ENCODE results near the gene CCDC33.
A peak's percentile ranks its signal among the peaks of the same experiment; 100 is the strongest.

The CCDC33 gene

DNA sequence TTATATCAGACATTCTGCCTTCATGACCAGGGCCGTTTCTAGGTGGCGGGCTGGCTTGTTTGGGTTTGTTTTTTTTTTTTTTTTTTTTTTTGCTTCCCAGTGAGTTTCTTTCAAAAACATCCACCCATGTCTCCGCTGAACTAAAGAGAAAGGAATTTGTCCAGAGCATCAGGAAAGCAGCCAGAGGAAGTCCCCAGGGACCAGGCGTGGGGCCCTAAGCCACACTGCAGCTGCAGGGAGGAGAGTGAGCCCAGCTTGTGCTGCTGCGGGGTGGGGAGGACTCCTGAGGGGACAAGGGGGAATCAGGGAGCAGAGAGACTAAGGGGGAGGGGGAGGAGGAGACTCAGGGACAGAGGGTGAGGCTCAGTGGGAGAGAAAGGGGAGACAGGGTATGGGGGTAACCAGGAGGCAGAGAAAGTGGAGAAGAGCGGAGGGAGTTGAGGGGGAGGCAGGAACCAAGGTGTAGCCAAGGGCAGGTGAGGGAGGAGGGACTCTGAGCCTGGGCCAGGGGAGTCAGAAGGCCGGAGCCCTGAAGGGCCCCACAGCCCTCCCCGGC lies 81.8 kb downstream of the CCDC33 start:
- Histone ChIP-seq H4K8ac (ENCODE audit: low read depth, low read length) (no peak overlapping the region), H3K79me1 (ENCODE audit: low read length) (no peaks in the 10 kb centered on the region), H3K79me2 (ENCODE audit: control insufficient read depth, insufficient read depth, low read length) (no peaks in the 10 kb centered on the region), H3K4me2 (ENCODE audit: low read length) (no peak overlapping the region), H3K36me3 (ENCODE audit: control insufficient read depth, insufficient read depth, low read length) (no peaks in the 10 kb centered on the region), H2BK5ac (ENCODE audit: low read length) (no peak overlapping the region), H2AK5ac (ENCODE audit: low read length) (peak overlapping the region; percentile 65), H3K23ac (ENCODE audit: low read length) (no peak overlapping the region), H3K27ac (ENCODE audit: low read depth, low read length) (no peak overlapping the region), H3K4ac (ENCODE audit: low read depth, low read length) (no peak overlapping the region), H4K5ac (ENCODE audit: low read length) (no peak overlapping the region), H3K9ac (ENCODE audit: low read length) (no peak overlapping the region), H3K4me3 (ENCODE audit: low read length) (no peak overlapping the region), H3K27me3 (ENCODE audit: insufficient read depth, low read length, poor library complexity) (no peaks in the 10 kb centered on the region), H3K18ac (ENCODE audit: low read length) (no peak overlapping the region), H2BK120ac (ENCODE audit: low read depth, low read length) (no peak overlapping the region), H3K4me1 (ENCODE audit: control insufficient read depth, low read depth, low read length) (peaks cover 8% of the 10 kb centered on the region), H3K56ac (ENCODE audit: low read length) (peak overlapping the region; percentile 34), H2BK15ac (replicated peaks; ENCODE audit: low read depth) (no peak overlapping the region)
- DNase-seq = peak; percentile 77
- no CpG with 5 or more reads among the region's 8 CpGs for WGBS (ENCODE audit: extremely low coverage, insufficient coverage, low lambda C conversion rate)

DNA sequence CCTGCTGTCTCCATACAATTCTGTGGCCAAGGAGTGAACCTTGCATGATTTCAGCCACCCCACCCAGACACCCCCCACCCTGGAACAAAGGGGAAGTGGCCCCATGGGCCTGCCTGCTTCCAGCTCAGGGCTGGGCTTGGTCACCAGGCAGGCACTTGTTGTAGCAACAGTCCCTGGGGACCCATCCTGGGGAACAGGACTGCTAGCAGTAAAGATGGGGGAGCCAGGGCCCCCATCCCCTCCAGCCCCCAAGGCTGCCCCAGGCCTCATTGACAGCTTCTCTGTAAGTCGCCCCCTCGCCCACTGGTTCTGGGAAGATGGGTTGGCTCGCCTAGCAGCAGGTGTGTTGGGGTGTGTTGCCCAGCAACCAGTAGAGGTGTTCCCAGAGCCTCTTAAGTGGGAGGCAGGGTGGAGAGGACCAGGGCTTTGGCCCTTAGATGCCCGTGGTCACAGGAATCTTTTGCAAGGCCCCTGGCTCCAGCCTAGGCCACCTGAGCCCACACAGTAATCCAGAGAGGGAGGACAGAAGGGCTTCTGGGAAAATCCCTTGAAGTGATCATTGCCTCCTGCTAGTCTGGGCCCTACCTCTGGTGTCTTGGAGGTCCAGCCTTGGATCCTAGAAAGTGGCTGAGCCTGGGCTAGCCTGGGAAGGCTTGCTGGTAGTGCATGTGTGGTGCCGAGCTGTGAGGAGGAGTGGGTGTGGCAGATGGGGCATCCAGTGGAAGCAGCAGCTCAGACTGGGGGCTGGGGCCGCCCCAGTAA lies 82.4 kb downstream of the CCDC33 start:
- Histone ChIP-seq H4K8ac (ENCODE audit: low read depth, low read length) (no peak overlapping the region), H3K23ac (ENCODE audit: low read length) (no peak overlapping the region), H3K36me3 (ENCODE audit: control insufficient read depth, insufficient read depth, low read length) (no peaks in the 10 kb centered on the region), H3K79me1 (ENCODE audit: low read length) (no peaks in the 10 kb centered on the region), H3K18ac (ENCODE audit: low read length) (no peak overlapping the region), H3K79me2 (ENCODE audit: control insufficient read depth, insufficient read depth, low read length) (no peaks in the 10 kb centered on the region), H3K9ac (ENCODE audit: low read length) (no peak overlapping the region), H3K27me3 (ENCODE audit: insufficient read depth, low read length, poor library complexity) (no peaks in the 10 kb centered on the region), H3K4me1 (ENCODE audit: control insufficient read depth, low read depth, low read length) (peaks cover 8% of the 10 kb centered on the region), H2BK120ac (ENCODE audit: low read depth, low read length) (no peak overlapping the region), H2BK5ac (ENCODE audit: low read length) (no peak overlapping the region), H2BK15ac (replicated peaks; ENCODE audit: low read depth) (no peak overlapping the region), H3K4me3 (ENCODE audit: low read length) (no peak overlapping the region), H3K4ac (ENCODE audit: low read depth, low read length) (no peak overlapping the region), H2AK5ac (ENCODE audit: low read length) (no peak overlapping the region), H4K5ac (ENCODE audit: low read length) (no peak overlapping the region), H3K56ac (ENCODE audit: low read length) (no peak overlapping the region), H3K27ac (ENCODE audit: low read depth, low read length) (no peak overlapping the region), H3K4me2 (ENCODE audit: low read length) (no peak overlapping the region)
- no CpG with 5 or more reads among the region's 6 CpGs for WGBS (ENCODE audit: extremely low coverage, insufficient coverage, low lambda C conversion rate)
- peak; percentile 50 for DNase-seq

GRCh38 chr15:74319138-74319460 lies 83.0 kb downstream of the CCDC33 start:
- Histone ChIP-seq H2BK120ac (ENCODE audit: low read depth, low read length) (no peak overlapping the region), H3K23ac (ENCODE audit: low read length) (no peak overlapping the region), H4K8ac (ENCODE audit: low read depth, low read length) (no peak overlapping the region), H3K4ac (ENCODE audit: low read depth, low read length) (no peak overlapping the region), H3K56ac (ENCODE audit: low read length) (no peak overlapping the region), H3K18ac (ENCODE audit: low read length) (no peak overlapping the region), H4K5ac (ENCODE audit: low read length) (no peak overlapping the region), H3K36me3 (ENCODE audit: control insufficient read depth, insufficient read depth, low read length) (no peaks in the 10 kb centered on the region), H2BK15ac (replicated peaks; ENCODE audit: low read depth) (no peak overlapping the region), H3K4me3 (ENCODE audit: low read length) (no peak overlapping the region), H2AK5ac (ENCODE audit: low read length) (no peak overlapping the region), H3K4me2 (ENCODE audit: low read length) (no peak overlapping the region), H3K9ac (ENCODE audit: low read length) (no peak overlapping the region), H3K79me2 (ENCODE audit: control insufficient read depth, insufficient read depth, low read length) (no peaks in the 10 kb centered on the region), H2BK5ac (ENCODE audit: low read length) (no peak overlapping the region), H3K4me1 (ENCODE audit: control insufficient read depth, low read depth, low read length) (peaks cover 8% of the 10 kb centered on the region), H3K27ac (ENCODE audit: low read depth, low read length) (no peak overlapping the region), H3K79me1 (ENCODE audit: low read length) (no peaks in the 10 kb centered on the region), H3K27me3 (ENCODE audit: insufficient read depth, low read length, poor library complexity) (no peaks in the 10 kb centered on the region)
- no peak for DNase-seq
- no CpG with 5 or more reads among the region's 5 CpGs for WGBS (ENCODE audit: extremely low coverage, insufficient coverage, low lambda C conversion rate)

DNA sequence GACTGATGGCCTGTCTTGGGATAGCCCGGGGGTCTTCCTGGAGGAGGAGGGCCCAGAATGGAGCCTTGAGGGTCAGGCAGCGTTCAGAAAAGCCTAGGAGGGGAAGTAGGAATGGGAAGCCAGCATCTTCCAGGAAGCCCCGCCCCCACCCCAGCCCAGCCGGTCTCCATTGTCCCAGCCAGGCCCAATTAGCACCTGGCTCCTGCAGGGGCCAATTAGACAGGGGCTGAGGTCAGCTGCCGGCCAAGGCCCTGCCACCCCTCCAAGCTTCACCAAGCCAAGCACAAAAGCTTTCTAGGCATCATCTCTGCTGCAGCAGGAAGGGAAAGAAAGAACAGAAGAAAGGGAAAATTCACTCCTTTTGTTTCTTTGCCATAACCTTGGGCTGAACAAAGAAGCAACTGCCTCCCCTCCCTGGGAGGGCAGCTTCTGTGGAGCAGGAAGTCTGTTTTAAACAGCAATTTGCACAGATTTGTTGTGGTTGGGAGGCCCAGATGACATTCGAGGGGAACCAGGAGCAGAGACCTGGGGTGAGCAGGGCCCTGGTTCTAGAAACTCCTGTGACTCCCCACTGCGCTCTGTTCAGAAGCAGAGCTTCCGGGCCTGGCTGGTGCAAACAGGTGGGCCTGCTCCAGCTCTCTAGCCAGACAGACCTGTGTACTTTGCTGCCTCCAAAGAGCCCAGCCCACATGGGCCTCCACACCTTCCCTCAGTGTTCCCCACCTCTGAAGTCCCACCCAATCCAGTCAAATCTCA lies 83.6 kb downstream of the CCDC33 start:
- Histone ChIP-seq H4K5ac (ENCODE audit: low read length) (no peak overlapping the region), H4K8ac (ENCODE audit: low read depth, low read length) (no peak overlapping the region), H3K27ac (ENCODE audit: low read depth, low read length) (no peak overlapping the region), H2BK15ac (replicated peaks; ENCODE audit: low read depth) (no peak overlapping the region), H2BK5ac (ENCODE audit: low read length) (no peak overlapping the region), H3K4me2 (ENCODE audit: low read length) (no peak overlapping the region), H3K79me1 (ENCODE audit: low read length) (no peaks in the 10 kb centered on the region), H3K23ac (ENCODE audit: low read length) (no peak overlapping the region), H3K4me3 (ENCODE audit: low read length) (no peak overlapping the region), H2BK120ac (ENCODE audit: low read depth, low read length) (no peak overlapping the region), H2AK5ac (ENCODE audit: low read length) (no peak overlapping the region), H3K18ac (ENCODE audit: low read length) (no peak overlapping the region), H3K4me1 (ENCODE audit: control insufficient read depth, low read depth, low read length) (peaks cover 8% of the 10 kb centered on the region), H3K9ac (ENCODE audit: low read length) (no peak overlapping the region), H3K36me3 (ENCODE audit: control insufficient read depth, insufficient read depth, low read length) (no peaks in the 10 kb centered on the region), H3K56ac (ENCODE audit: low read length) (peak overlapping the region; percentile 81), H3K27me3 (ENCODE audit: insufficient read depth, low read length, poor library complexity) (no peaks in the 10 kb centered on the region), H3K4ac (ENCODE audit: low read depth, low read length) (peak overlapping the region; percentile 29), H3K79me2 (ENCODE audit: control insufficient read depth, insufficient read depth, low read length) (no peaks in the 10 kb centered on the region)
- peak; percentile 91 for DNase-seq
- no CpG with 5 or more reads among the region's 8 CpGs for WGBS (ENCODE audit: extremely low coverage, insufficient coverage, low lambda C conversion rate)

DNA sequence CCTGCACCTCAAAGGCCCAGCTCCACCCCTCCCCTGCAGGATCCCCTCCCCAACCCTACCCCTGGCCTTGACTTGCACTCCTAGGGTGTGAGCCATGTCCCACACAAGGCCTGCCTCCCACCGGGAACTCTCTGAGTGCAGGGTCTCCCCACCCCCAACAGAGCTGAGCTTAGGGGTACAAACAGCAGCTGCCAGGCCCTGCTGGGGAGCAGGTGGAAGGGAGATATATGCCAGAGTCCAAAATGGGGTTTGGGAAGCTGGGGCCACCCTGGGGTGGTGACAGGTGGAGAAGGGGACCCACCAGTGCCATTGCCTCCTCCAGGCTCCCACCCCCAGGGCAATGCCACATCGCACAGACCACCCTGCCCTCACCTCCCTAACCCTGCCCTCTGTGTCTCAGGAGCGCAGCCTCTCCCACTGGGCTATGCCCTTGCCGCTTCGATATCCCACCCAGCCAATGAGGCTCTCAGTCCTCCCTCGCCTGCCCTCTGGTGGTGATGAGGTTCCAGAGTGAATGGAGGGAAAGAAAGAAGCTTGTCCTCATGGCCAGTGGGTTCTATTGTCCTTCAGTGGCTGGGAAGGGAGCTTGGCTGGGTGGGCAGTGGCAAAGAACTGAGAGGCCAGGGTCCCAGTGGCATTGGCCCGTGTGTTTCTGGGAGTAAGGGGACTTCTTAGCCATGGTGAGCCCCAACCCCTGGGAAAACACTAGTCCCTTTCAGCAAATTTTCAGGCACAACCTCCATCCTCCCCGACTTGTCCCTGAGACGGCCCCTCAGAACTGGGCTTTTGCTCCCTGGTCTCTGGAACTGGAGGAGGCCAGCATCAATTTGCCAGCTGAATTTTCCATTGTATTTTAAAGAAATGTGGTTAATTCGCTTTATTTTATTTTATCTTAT lies 84.5 kb downstream of the CCDC33 start:
- no CpG with 5 or more reads among the region's 10 CpGs for WGBS (ENCODE audit: extremely low coverage, insufficient coverage, low lambda C conversion rate)
- Histone ChIP-seq H3K4me3 (ENCODE audit: low read length) (no peak overlapping the region), H2BK5ac (ENCODE audit: low read length) (no peak overlapping the region), H3K4ac (ENCODE audit: low read depth, low read length) (peak overlapping the region; percentile 29), H2AK5ac (ENCODE audit: low read length) (no peak overlapping the region), H4K5ac (ENCODE audit: low read length) (no peak overlapping the region), H3K23ac (ENCODE audit: low read length) (no peak overlapping the region), H3K9ac (ENCODE audit: low read length) (no peak overlapping the region), H3K36me3 (ENCODE audit: control insufficient read depth, insufficient read depth, low read length) (no peaks in the 10 kb centered on the region), H3K18ac (ENCODE audit: low read length) (no peak overlapping the region), H2BK15ac (replicated peaks; ENCODE audit: low read depth) (no peak overlapping the region), H3K27me3 (ENCODE audit: insufficient read depth, low read length, poor library complexity) (no peaks in the 10 kb centered on the region), H3K4me1 (ENCODE audit: control insufficient read depth, low read depth, low read length) (peaks cover 3% of the 10 kb centered on the region), H3K79me1 (ENCODE audit: low read length) (no peaks in the 10 kb centered on the region), H3K27ac (ENCODE audit: low read depth, low read length) (no peak overlapping the region), H3K56ac (ENCODE audit: low read length) (peak overlapping the region; percentile 81), H4K8ac (ENCODE audit: low read depth, low read length) (no peak overlapping the region), H3K79me2 (ENCODE audit: control insufficient read depth, insufficient read depth, low read length) (no peaks in the 10 kb centered on the region), H2BK120ac (ENCODE audit: low read depth, low read length) (no peak overlapping the region), H3K4me2 (ENCODE audit: low read length) (no peak overlapping the region)
- DNase-seq = peak; percentile 67
